T-helper 2 cell treated with Interferon-gamma antibody and Interleukin-4, amounts not matched to agents 5 μg/mL and 100 μg/mL, for 36 hours (primary cell): ENCODE measurements around the gene SIK3.
A peak's percentile ranks its signal among the peaks of the same experiment; 100 is the strongest.
"Not testable (repeated sequence)": the region's sequence is repeated elsewhere in the genome, so short reads cannot be mapped to it uniquely, and the experiment has no call there.

Experiments
- DNase-seq: peaks from one replicate; pipeline ENCODE4 v3.0.0; 2021; ENCODE audit warnings: low spot score
- H3K27ac Mint-ChIP-seq: one replicate; pipeline ENCODE4 v1.8.0; 2021; ENCODE audit warnings: mild to moderate bottlenecking, mixed read lengths
- H3K27me3 Mint-ChIP-seq: one replicate; pipeline ENCODE4 v1.8.0; 2021; ENCODE audit warnings: low read depth, mixed read lengths
- H3K36me3 Mint-ChIP-seq: one replicate; pipeline ENCODE4 v1.8.0; 2021; ENCODE audit warnings: low read depth, mixed read lengths
- H3K4me1 Mint-ChIP-seq: one replicate; pipeline ENCODE4 v1.8.0; 2021; ENCODE audit warnings: low read depth, mixed read lengths
- H3K4me3 Mint-ChIP-seq: one replicate; pipeline ENCODE4 v1.8.0; 2022; ENCODE audit warnings: mild to moderate bottlenecking, moderate library complexity, mixed read lengths
- H3K9me3 Mint-ChIP-seq: one replicate; pipeline ENCODE4 v1.8.0; 2021; ENCODE audit warnings: mixed read lengths

Gene SIK3

GRCh38 chr11:117037975-117038350, 60.3 kb downstream of the SIK3 start:
- H3K9me3 Mint-ChIP-seq = no peaks in the 10 kb centered on the region
- no peaks in the 10 kb centered on the region for H3K27me3 Mint-ChIP-seq
- H3K36me3 Mint-ChIP-seq = no peaks in the 10 kb centered on the region
- H3K4me3 Mint-ChIP-seq = no peak overlapping the region
- peak overlapping the region; percentile 0 for H3K27ac Mint-ChIP-seq
- DNase-seq = no peak
- peaks cover 31% of the 10 kb centered on the region for H3K4me1 Mint-ChIP-seq

GRCh38 chr11:117037279-117037974, 60.8 kb downstream of the SIK3 start:
- Mint-ChIP-seq H3K36me3 (no peaks in the 10 kb centered on the region), H3K9me3 (no peaks in the 10 kb centered on the region), H3K4me3 (no peak overlapping the region), H3K4me1 (peaks cover 26% of the 10 kb centered on the region), H3K27me3 (no peaks in the 10 kb centered on the region), H3K27ac (peak overlapping the region; percentile 50)
- no peak for DNase-seq

- no peak overlapping the region for H3K4me3 Mint-ChIP-seq
- no peak for DNase-seq
- H3K36me3 Mint-ChIP-seq = peaks cover 2% of the 10 kb centered on the region
- peaks cover 15% of the 10 kb centered on the region for H3K4me1 Mint-ChIP-seq
- no peak overlapping the region for H3K27ac Mint-ChIP-seq
- H3K9me3 Mint-ChIP-seq = no peaks in the 10 kb centered on the region
- H3K27me3 Mint-ChIP-seq = no peaks in the 10 kb centered on the region
Measured at GRCh38 chr11:117034901-117035300, 63.3 kb downstream of the SIK3 start.

GRCh38 chr11:117026593-117027330, 71.5 kb downstream of the SIK3 start:
- no peaks in the 10 kb centered on the region for H3K9me3 Mint-ChIP-seq

GRCh38 chr11:117023707-117024106, 74.5 kb downstream of the SIK3 start:
- H3K27ac Mint-ChIP-seq, H3K9me3 Mint-ChIP-seq, H3K27me3 Mint-ChIP-seq, H3K36me3 Mint-ChIP-seq, DNase-seq, H3K4me3 Mint-ChIP-seq: not testable (repeated sequence)
- H3K4me1 Mint-ChIP-seq = peaks cover 65% of the 10 kb centered on the region

More at GRCh38 chr11:117026593-117027330, 71.5 kb downstream of the SIK3 start:
- no peaks in the 10 kb centered on the region for H3K27me3 Mint-ChIP-seq
- peaks cover 4% of the 10 kb centered on the region for H3K36me3 Mint-ChIP-seq
- no peak for DNase-seq
- peak overlapping the region; percentile 47 for H3K27ac Mint-ChIP-seq
- H3K4me1 Mint-ChIP-seq = peaks cover 46% of the 10 kb centered on the region
- H3K4me3 Mint-ChIP-seq = peak overlapping the region; percentile 35

GRCh38 chr11:117023178-117023577, 75.0 kb downstream of the SIK3 start:
- no peak for DNase-seq
- H3K27me3 Mint-ChIP-seq = no peaks in the 10 kb centered on the region
- no peaks in the 10 kb centered on the region for H3K9me3 Mint-ChIP-seq
- H3K4me1 Mint-ChIP-seq = peaks cover 64% of the 10 kb centered on the region
- peak overlapping the region; percentile 74 for H3K27ac Mint-ChIP-seq
- peak overlapping the region; percentile 50 for H3K4me3 Mint-ChIP-seq
- no peaks in the 10 kb centered on the region for H3K36me3 Mint-ChIP-seq

- peak; percentile 53 for DNase-seq
- Mint-ChIP-seq H3K36me3 (no peaks in the 10 kb centered on the region), H3K4me1 (peaks cover 64% of the 10 kb centered on the region), H3K27ac (peak overlapping the region; percentile 74), H3K27me3 (no peaks in the 10 kb centered on the region), H3K9me3 (no peaks in the 10 kb centered on the region), H3K4me3 (peak overlapping the region; percentile 50)
Measured at GRCh38 chr11:117022526-117022925, 75.7 kb downstream of the SIK3 start.

GRCh38 chr11:117020869-117021564, 77.2 kb downstream of the SIK3 start:
- H3K27ac Mint-ChIP-seq = peak overlapping the region; percentile 19
- peaks cover 3% of the 10 kb centered on the region for H3K9me3 Mint-ChIP-seq
- peak overlapping the region; percentile 29 for H3K4me3 Mint-ChIP-seq
- DNase-seq = no peak
- peaks cover 59% of the 10 kb centered on the region for H3K4me1 Mint-ChIP-seq
- H3K36me3 Mint-ChIP-seq = no peaks in the 10 kb centered on the region
- no peaks in the 10 kb centered on the region for H3K27me3 Mint-ChIP-seq

- H3K27me3 Mint-ChIP-seq = no peaks in the 10 kb centered on the region
- H3K4me3 Mint-ChIP-seq = peak overlapping the region; percentile 13
- no peak for DNase-seq
- H3K4me1 Mint-ChIP-seq = peaks cover 57% of the 10 kb centered on the region
- peaks cover 1% of the 10 kb centered on the region for H3K36me3 Mint-ChIP-seq
- peak overlapping the region; percentile 19 for H3K27ac Mint-ChIP-seq
- peaks cover 3% of the 10 kb centered on the region for H3K9me3 Mint-ChIP-seq
Measured at GRCh38 chr11:117020287-117020686, 77.9 kb downstream of the SIK3 start.

- DNase-seq = no peak
- Mint-ChIP-seq H3K4me1 (peaks cover 53% of the 10 kb centered on the region), H3K36me3 (peaks cover 1% of the 10 kb centered on the region), H3K9me3 (peaks cover 3% of the 10 kb centered on the region), H3K4me3 (peak overlapping the region; percentile 2), H3K27ac (peak overlapping the region; percentile 2), H3K27me3 (no peaks in the 10 kb centered on the region)
Measured at GRCh38 chr11:117019871-117020270, 78.4 kb downstream of the SIK3 start.

GRCh38 chr11:117017456-117017855, 80.8 kb downstream of the SIK3 start:
- peaks cover 35% of the 10 kb centered on the region for H3K4me1 Mint-ChIP-seq
- no peak for DNase-seq
- H3K4me3 Mint-ChIP-seq = no peak overlapping the region
- H3K36me3 Mint-ChIP-seq = peaks cover 1% of the 10 kb centered on the region
- no peak overlapping the region for H3K27ac Mint-ChIP-seq
- H3K9me3 Mint-ChIP-seq = peaks cover 3% of the 10 kb centered on the region
- no peaks in the 10 kb centered on the region for H3K27me3 Mint-ChIP-seq

- peaks cover 3% of the 10 kb centered on the region for H3K9me3 Mint-ChIP-seq
- H3K4me1 Mint-ChIP-seq = peaks cover 35% of the 10 kb centered on the region
- no peak overlapping the region for H3K4me3 Mint-ChIP-seq
- H3K36me3 Mint-ChIP-seq = peaks cover 1% of the 10 kb centered on the region
- DNase-seq = no peak
- H3K27ac Mint-ChIP-seq = no peak overlapping the region
- no peaks in the 10 kb centered on the region for H3K27me3 Mint-ChIP-seq
Measured at GRCh38 chr11:117016747-117017146, 81.5 kb downstream of the SIK3 start.

GRCh38 chr11:117016246-117016645, 82.0 kb downstream of the SIK3 start:
- no peak overlapping the region for H3K27ac Mint-ChIP-seq
- peaks cover 3% of the 10 kb centered on the region for H3K9me3 Mint-ChIP-seq

GRCh38 chr11:117011541-117011898, 86.7 kb downstream of the SIK3 start:
- H3K27me3 Mint-ChIP-seq = no peaks in the 10 kb centered on the region
- DNase-seq = peak; percentile 48
- peak overlapping the region; percentile 16 for H3K4me3 Mint-ChIP-seq
- peaks cover 1% of the 10 kb centered on the region for H3K36me3 Mint-ChIP-seq
- H3K9me3 Mint-ChIP-seq = no peaks in the 10 kb centered on the region
- H3K4me1 Mint-ChIP-seq = peaks cover 17% of the 10 kb centered on the region
- H3K27ac Mint-ChIP-seq = peak overlapping the region; percentile 73

More at GRCh38 chr11:117016246-117016645, 82.0 kb downstream of the SIK3 start:
- no peak for DNase-seq
- Mint-ChIP-seq H3K36me3 (peaks cover 1% of the 10 kb centered on the region), H3K4me3 (no peak overlapping the region), H3K4me1 (peaks cover 33% of the 10 kb centered on the region), H3K27me3 (no peaks in the 10 kb centered on the region)
